Measurements from ENCODE around the gene CTPS2. TPM values are rescaled to one million over a fixed set of nuclear protein-coding genes. Genes with fewer than 3 reads are reported as not detected.
A peak's percentile ranks its signal among the peaks of the same experiment; 100 is the strongest.

CTPS2 gene
- total RNA-seq, 4 donors from 2014 or later, result 15.9 to 25.0 (median 19.3) TPM

DNA sequence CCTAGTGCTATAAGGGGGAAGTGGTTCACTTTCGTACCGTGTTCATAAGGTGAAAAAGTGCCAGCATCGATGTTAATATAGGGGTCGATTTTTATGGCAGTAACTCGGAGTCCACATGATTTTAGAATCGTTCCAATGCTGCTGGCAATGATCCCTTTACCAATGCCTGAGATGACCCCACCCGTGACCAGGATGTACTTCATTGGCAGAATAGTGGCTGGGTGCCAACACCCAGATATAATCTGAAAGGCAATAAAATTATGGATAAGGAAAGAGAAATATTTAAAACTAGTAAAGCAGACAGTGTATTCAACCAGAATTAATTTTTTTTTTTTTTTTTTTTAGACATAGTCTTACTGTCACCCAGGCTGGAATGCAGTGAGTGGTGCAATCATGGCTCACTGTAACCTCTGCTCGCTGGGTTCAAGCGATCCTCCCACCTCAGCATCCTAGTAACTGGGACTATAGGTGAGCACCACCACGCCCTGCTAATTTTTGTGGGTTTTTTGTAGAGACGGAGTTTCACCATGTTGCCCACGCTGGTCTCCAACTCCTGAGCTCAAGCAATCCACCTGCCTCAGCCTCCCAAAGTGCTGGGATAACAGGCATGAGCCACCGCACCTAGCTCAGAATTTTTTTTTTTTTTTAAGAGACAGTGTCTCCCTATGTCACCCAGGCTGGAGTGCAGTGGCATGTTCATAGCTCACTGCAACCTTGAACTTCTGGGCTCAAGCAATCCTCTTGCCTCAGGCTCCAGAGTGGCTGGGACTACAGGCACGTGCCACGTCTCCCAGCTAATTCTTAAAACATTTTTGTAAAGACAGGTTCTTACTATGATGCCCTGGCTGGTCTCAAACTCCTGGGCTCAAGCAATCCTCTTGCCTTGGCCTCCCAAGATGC lies 9.5 kb downstream of the CTPS2 start:
- H3K4me3 ChIP-seq (replicated peaks in 1 of 3), result no peak overlapping the region
- H3K27ac ChIP-seq, result no peak overlapping the region
- TF ChIP-seq POLR2A (IDR thresholded peaks at IDR 0.05) (no peak), CTCF (IDR thresholded peaks at IDR 0.05) (no peak)
- H3K9me3 ChIP-seq, result no peaks in the 10 kb centered on the region
- no peaks in the 10 kb centered on the region for H3K27me3 ChIP-seq
- 91 to 94% methylated on average over 15 of the region's 15 CpGs for WGBS, 2 donors
- DNase-seq, result no peak
- intact Hi-C loops (cut with DNase I), result no loop called here
- H3K36me3 ChIP-seq, result no peaks in the 10 kb centered on the region
- no peaks in the 10 kb centered on the region for H3K4me1 ChIP-seq

GRCh38 chrX:16700734-16701133 lies 11.7 kb downstream of the CTPS2 start:
- H3K4me3 ChIP-seq (replicated peaks in 1 of 3), result no peak overlapping the region
- WGBS, 2 donors, result 75 to 83% methylated on average over 2 of the region's 2 CpGs
- no peaks in the 10 kb centered on the region for H3K36me3 ChIP-seq
- no peak for DNase-seq
- H3K27ac ChIP-seq, result no peak overlapping the region
- no peaks in the 10 kb centered on the region for H3K9me3 ChIP-seq
- TF ChIP-seq CTCF (IDR thresholded peaks at IDR 0.05) (no peak), POLR2A (IDR thresholded peaks at IDR 0.05) (no peak)
- H3K27me3 ChIP-seq, result no peaks in the 10 kb centered on the region
- intact Hi-C loops (cut with DNase I), result no loop called here
- no peaks in the 10 kb centered on the region for H3K4me1 ChIP-seq

GRCh38 chrX:16699389-16699788 lies 13.1 kb downstream of the CTPS2 start:
- no peaks in the 10 kb centered on the region for H3K36me3 ChIP-seq
- intact Hi-C loops (cut with DNase I), result no loop called here
- H3K9me3 ChIP-seq, result no peaks in the 10 kb centered on the region
- 95 to 97% methylated on average over 6 of the region's 6 CpGs for WGBS, 2 donors
- H3K27ac ChIP-seq, result no peak overlapping the region
- H3K4me3 ChIP-seq (replicated peaks in 1 of 3), result no peak overlapping the region
- TF ChIP-seq CTCF (IDR thresholded peaks at IDR 0.05), result no peak
- TF ChIP-seq POLR2A (IDR thresholded peaks at IDR 0.05), result no peak
- H3K27me3 ChIP-seq, result no peaks in the 10 kb centered on the region
- H3K4me1 ChIP-seq, result no peaks in the 10 kb centered on the region
- DNase-seq, result no peak

DNA sequence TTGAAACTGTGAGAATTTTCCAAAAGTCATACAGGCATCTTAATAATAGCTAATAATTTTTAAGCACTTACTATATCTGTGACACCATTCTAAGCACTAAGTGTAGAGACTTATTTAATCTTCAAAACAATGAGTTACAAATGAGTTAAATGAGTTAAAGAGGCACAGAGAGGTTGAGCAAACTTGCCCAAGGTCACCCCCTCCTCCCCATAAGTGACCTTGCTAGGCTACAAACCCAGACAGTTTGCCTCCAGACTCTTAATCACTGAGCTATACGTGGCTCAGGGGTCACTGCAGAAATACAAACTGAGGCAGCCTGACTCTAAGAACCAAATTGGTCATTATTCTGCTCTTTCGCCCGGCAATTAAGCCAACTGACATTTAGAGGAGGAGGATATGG lies 15.5 kb downstream of the CTPS2 start:
- DNase-seq, result no peak
- TF ChIP-seq CTCF (IDR thresholded peaks at IDR 0.05) (no peak), POLR2A (IDR thresholded peaks at IDR 0.05) (no peak)
- no peaks in the 10 kb centered on the region for H3K36me3 ChIP-seq
- no peaks in the 10 kb centered on the region for H3K9me3 ChIP-seq
- WGBS, 2 donors, result 78 to 84% methylated on average over 3 of the region's 3 CpGs
- H3K4me1 ChIP-seq, result no peaks in the 10 kb centered on the region
- no peak overlapping the region for H3K27ac ChIP-seq
- no peak overlapping the region for H3K4me3 ChIP-seq (replicated peaks in 1 of 3)
- intact Hi-C loops (cut with DNase I), result no loop called here
- no peaks in the 10 kb centered on the region for H3K27me3 ChIP-seq

DNA sequence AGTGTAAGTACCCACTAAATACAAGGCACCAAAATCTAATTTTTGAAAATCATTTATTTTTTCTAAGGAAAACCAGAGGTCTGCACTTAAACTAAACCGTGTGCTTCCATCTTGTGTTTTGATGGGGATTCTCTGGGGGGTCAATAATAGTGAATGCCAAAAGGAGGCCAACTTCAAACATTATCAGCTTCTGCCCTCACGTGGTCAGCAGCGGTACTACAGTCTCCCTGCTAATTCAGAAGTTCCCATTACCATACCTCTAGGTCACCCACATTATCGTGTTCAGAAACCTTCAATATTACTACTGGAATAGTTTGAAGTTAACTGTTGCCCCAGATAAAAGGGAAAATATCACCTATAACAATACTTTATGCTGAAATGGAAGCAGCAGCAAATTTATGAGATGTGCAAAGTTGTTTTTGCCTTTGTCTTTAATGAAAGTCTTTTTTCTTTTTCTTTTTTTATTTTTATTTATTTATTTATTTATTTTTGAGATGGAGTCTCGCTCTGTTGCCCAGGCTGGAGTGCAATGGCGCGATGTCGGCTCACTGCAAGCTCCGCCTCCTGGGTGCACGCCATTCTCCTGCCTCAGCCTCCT lies 17.3 kb downstream of the CTPS2 start:
- no peaks in the 10 kb centered on the region for H3K36me3 ChIP-seq
- no peaks in the 10 kb centered on the region for H3K27me3 ChIP-seq
- intact Hi-C loops (cut with DNase I), result no loop called here
- no peak overlapping the region for H3K27ac ChIP-seq
- no peak overlapping the region for H3K4me3 ChIP-seq (replicated peaks in 1 of 3)
- H3K4me1 ChIP-seq, result no peaks in the 10 kb centered on the region
- WGBS, 2 donors, result 57 to 58% methylated on average over 10 of the region's 10 CpGs
- peak; percentile 47 to 56 for DNase-seq
- no peak for TF ChIP-seq POLR2A (IDR thresholded peaks at IDR 0.05)
- peak; percentile 59 to 73 (median 68) for TF ChIP-seq CTCF (IDR thresholded peaks at IDR 0.05)
- H3K9me3 ChIP-seq, result no peaks in the 10 kb centered on the region

All from thyroid gland (tissue), 4 donors.